Mesendoderm (in vitro differentiated cells): ENCODE data around the gene U2SURP.

Source experiments
- DNase-seq: peaks from one replicate; pipeline ENCODE4 v3.0.0; 2013
- H2AK5ac ChIP-seq: 2 replicates; pipeline ENCODE4 v1.6.1; 2013; ENCODE audit warnings: low read length, inconsistent platforms
- H2BK120ac ChIP-seq: 2 replicates; pipeline ENCODE4 v1.6.1; 2013; ENCODE audit warnings: low read depth, mild to moderate bottlenecking, low read length, moderate library complexity, mixed read lengths
- H2BK15ac ChIP-seq: replicated peaks from 2 replicates; pipeline ENCODE4 v1.6.1; 2013; ENCODE audit warnings: low read depth, mild to moderate bottlenecking, moderate library complexity
- H2BK5ac ChIP-seq: 2 replicates; pipeline ENCODE4 v1.6.1; 2013; ENCODE audit warnings: low read length, inconsistent platforms
- H3K18ac ChIP-seq: 2 replicates; pipeline ENCODE4 v1.6.1; 2013; ENCODE audit warnings: mild to moderate bottlenecking, low read length, mixed read lengths
- H3K23ac ChIP-seq: one replicate; pipeline ENCODE4 v1.6.1; 2013; ENCODE audit warnings: low read length
- H3K27ac ChIP-seq: 2 replicates; pipeline ENCODE4 v1.5.1; 2013; ENCODE audit warnings: low read depth, mild to moderate bottlenecking, inconsistent platforms, low read length, moderate library complexity
- H3K27me3 ChIP-seq: 2 replicates; pipeline ENCODE4 v1.6.1; 2013; ENCODE audit warnings: low read length, control low read depth, mild to moderate bottlenecking, inconsistent platforms; ENCODE audit not compliant: insufficient read depth, poor library complexity
- H3K36me3 ChIP-seq: 2 replicates; pipeline ENCODE4 v1.6.1; 2013; ENCODE audit warnings: low read length, inconsistent platforms; ENCODE audit not compliant: control insufficient read depth, insufficient read depth
- H3K4ac ChIP-seq: one replicate; pipeline ENCODE4 v1.6.1; 2013; ENCODE audit warnings: low read depth, mild to moderate bottlenecking, low read length, moderate library complexity
- H3K4me1 ChIP-seq: 2 replicates; pipeline ENCODE4 v1.6.1; 2013; ENCODE audit warnings: low read depth, low read length, inconsistent platforms; ENCODE audit not compliant: control insufficient read depth
- H3K4me2 ChIP-seq: 2 replicates; pipeline ENCODE4 v1.6.1; 2013; ENCODE audit warnings: low read length
- H3K4me3 ChIP-seq: 2 replicates; pipeline ENCODE4 v1.5.1; 2013; ENCODE audit warnings: mild to moderate bottlenecking, low read length
- H3K56ac ChIP-seq: one replicate; pipeline ENCODE4 v1.6.1; 2013; ENCODE audit warnings: low read length
- H3K79me1 ChIP-seq: 2 replicates; pipeline ENCODE4 v1.6.1; 2013; ENCODE audit warnings: low read length, inconsistent platforms
- H3K79me2 ChIP-seq: 2 replicates; pipeline ENCODE4 v1.6.1; 2013; ENCODE audit warnings: mild to moderate bottlenecking, low read length; ENCODE audit not compliant: control insufficient read depth, insufficient read depth
- H3K9ac ChIP-seq: 2 replicates; pipeline ENCODE4 v1.6.1; 2013; ENCODE audit warnings: low read length, inconsistent platforms
- H4K5ac ChIP-seq: one replicate; pipeline ENCODE4 v1.6.1; 2013; ENCODE audit warnings: low read length
- H4K8ac ChIP-seq: one replicate; pipeline ENCODE4 v1.6.1; 2013; ENCODE audit warnings: low read depth, mild to moderate bottlenecking, control low read depth, low read length, moderate library complexity
- WGBS: extraction: QIAGEN DNeasy Blood & Tissue Kit; methylation state at CpG from one replicate; pipeline ENCODE4 v1.1.7; 2013; ENCODE audit warnings: low lambda C conversion rate, missing lambda C conversion rate; ENCODE audit not compliant: insufficient coverage; ENCODE audit errors: extremely low coverage; 5-methylcytosine and 5-hydroxymethylcytosine counted together

The U2SURP gene

DNA sequence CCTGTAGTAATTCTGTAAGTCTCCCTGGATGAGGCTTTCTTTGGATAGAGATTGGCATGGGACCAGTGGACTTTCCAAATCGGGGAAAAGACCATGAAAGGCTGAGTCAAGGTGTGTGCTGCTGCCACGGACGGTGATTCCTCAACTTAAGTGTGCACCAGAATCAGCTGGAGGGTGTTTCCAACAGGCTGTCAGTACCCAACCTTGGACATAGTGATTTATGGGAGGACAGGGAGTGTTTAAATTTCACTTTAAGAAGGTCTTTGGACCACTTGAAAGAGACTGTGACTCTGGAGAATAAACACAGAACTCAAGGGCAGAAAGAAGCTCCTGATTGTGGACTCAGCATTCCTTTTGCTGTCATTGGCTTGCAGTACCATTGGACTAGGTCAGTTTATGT, 97.8 kb downstream of the U2SURP start:
- Histone ChIP-seq H2BK120ac (no peak overlapping the region), H2BK5ac (no peak overlapping the region), H3K4me2 (no peak overlapping the region), H3K18ac (no peak overlapping the region), H3K79me1 (no peaks in the 10 kb centered on the region), H3K23ac (no peak overlapping the region), H4K5ac (no peak overlapping the region), H3K27me3 (no peaks in the 10 kb centered on the region), H3K4me1 (no peaks in the 10 kb centered on the region), H3K36me3 (no peaks in the 10 kb centered on the region), H2AK5ac (no peak overlapping the region), H3K56ac (no peak overlapping the region), H3K4ac (no peak overlapping the region), H3K4me3 (no peak overlapping the region), H3K79me2 (no peaks in the 10 kb centered on the region), H2BK15ac (no peak overlapping the region), H3K9ac (no peak overlapping the region), H4K8ac (no peak overlapping the region), H3K27ac (no peak overlapping the region)
- WGBS = no CpG with 5 or more reads among the region's 3 CpGs
- no peak for DNase-seq

DNA sequence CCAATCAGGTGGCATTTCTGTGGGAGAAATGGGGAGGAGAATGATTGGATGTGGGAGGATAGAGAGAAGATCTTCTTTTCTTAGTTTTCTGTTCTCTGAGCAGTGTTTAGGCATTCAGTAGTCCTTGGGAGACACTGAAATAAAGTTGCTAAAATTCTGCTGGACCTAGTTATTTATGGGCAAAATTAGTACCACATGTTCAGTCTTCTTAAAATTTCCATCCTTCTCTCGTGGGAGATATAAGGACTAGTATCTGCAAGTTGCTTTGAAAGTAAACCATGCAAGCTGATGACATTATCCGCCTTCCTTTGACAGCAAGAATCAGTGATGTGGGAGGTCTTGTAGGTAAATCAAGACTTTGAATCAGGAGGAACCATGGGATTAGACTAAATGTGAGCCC, 98.3 kb downstream of the U2SURP start:
- Histone ChIP-seq H3K4ac (no peak overlapping the region), H3K27ac (no peak overlapping the region), H3K4me3 (no peak overlapping the region), H2BK120ac (no peak overlapping the region), H3K79me2 (no peaks in the 10 kb centered on the region), H2AK5ac (no peak overlapping the region), H3K23ac (no peak overlapping the region), H3K4me1 (no peaks in the 10 kb centered on the region), H4K8ac (no peak overlapping the region), H3K18ac (no peak overlapping the region), H3K36me3 (no peaks in the 10 kb centered on the region), H3K4me2 (no peak overlapping the region), H3K79me1 (no peaks in the 10 kb centered on the region), H4K5ac (no peak overlapping the region), H3K56ac (no peak overlapping the region), H2BK5ac (no peak overlapping the region), H2BK15ac (no peak overlapping the region), H3K9ac (no peak overlapping the region), H3K27me3 (no peaks in the 10 kb centered on the region)
- DNase-seq = no peak
- no CpG with 5 or more reads among the region's 2 CpGs for WGBS

DNA sequence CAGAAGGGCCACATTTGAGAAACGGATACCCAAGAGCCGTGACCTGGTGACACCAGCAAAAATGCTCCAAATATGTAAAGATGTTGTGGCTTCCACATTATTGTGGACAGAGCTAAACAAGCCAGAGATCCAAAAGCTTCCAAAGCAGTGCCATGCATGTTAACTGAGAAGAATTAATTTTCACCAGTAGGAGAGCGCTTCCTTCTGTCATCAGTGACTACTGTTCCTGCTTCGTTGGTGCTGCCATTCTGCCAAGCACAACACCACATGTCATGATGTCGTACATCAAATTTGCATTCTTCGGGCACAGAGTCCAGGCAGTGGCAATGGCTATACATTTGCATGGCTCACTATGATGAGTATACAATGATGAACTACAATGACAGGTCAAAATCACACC, 99.1 kb downstream of the U2SURP start:
- no peaks in the 10 kb centered on the region for H3K36me3 ChIP-seq
- no CpG with 5 or more reads among the region's 6 CpGs for WGBS
- DNase-seq = no peak
- no peak overlapping the region for H3K4ac ChIP-seq
- H3K23ac ChIP-seq = no peak overlapping the region
- H3K4me1 ChIP-seq = no peaks in the 10 kb centered on the region
- H3K79me2 ChIP-seq = no peaks in the 10 kb centered on the region
- H2BK120ac ChIP-seq = no peak overlapping the region
- no peak overlapping the region for H3K27ac ChIP-seq
- no peaks in the 10 kb centered on the region for H3K27me3 ChIP-seq
- no peaks in the 10 kb centered on the region for H3K79me1 ChIP-seq
- H3K18ac ChIP-seq = no peak overlapping the region
- H4K5ac ChIP-seq = no peak overlapping the region
- H3K4me2 ChIP-seq = no peak overlapping the region
- H3K56ac ChIP-seq = no peak overlapping the region
- no peak overlapping the region for H3K9ac ChIP-seq
- H3K4me3 ChIP-seq = no peak overlapping the region
- no peak overlapping the region for H2BK5ac ChIP-seq
- no peak overlapping the region for H2BK15ac ChIP-seq
- H2AK5ac ChIP-seq = no peak overlapping the region
- no peak overlapping the region for H4K8ac ChIP-seq

DNA sequence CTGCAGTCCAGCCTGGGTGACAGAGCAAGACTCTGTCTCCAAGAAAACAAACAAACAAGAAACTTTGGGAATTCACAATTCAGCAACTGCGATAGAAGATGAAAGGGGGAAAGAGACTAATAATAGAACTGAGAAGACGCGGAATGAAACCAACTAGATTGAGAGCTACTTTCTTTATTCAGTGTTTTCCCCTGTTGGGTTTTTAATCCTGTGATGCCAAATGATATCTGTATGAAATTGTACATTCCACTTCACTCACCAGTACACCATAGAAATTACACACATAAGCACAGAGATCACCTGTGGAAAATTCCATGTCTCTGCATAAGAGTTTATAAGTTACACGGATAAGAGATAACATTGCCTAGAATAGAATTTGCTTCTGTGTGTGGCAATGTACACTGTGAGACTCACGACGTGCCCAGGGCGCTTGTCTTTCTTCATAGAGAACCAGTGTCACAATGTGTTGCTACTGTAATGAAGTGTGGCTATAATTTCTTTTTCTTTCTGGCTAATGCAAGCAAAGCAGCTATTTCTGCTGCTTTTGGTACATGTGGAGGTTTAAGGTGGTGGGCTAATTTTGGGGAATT, 100.5 kb downstream of the U2SURP start:
- Histone ChIP-seq H2AK5ac (no peak overlapping the region), H3K36me3 (no peaks in the 10 kb centered on the region), H2BK120ac (no peak overlapping the region), H4K5ac (no peak overlapping the region), H3K27ac (no peak overlapping the region), H3K56ac (no peak overlapping the region), H2BK15ac (no peak overlapping the region), H3K27me3 (no peaks in the 10 kb centered on the region), H3K79me1 (no peaks in the 10 kb centered on the region), H3K4me3 (no peak overlapping the region), H4K8ac (no peak overlapping the region), H3K23ac (no peak overlapping the region), H3K4me1 (no peaks in the 10 kb centered on the region), H3K4ac (no peak overlapping the region), H3K9ac (no peak overlapping the region), H2BK5ac (no peak overlapping the region), H3K4me2 (no peak overlapping the region), H3K18ac (no peak overlapping the region), H3K79me2 (no peaks in the 10 kb centered on the region)
- DNase-seq = no peak
- no CpG with 5 or more reads among the region's 7 CpGs for WGBS

DNA sequence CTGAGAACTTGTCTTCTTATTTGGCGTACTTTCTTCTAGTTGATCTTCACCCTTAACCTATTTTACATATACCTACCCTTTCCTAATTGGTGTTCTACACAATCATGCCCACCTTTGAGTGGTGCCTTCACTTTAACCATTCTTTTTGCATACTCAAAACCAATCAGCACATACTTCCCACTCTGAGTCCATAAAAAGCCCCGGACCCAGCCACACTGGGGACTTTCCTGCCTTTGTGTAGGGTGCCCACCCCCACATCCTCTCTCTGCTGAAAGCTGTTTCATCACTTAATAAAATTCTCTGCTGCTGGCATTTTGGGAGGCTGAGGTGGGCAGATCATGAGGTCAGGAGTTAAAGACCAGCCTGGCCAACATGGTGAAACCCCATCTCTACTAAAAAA, 102.3 kb downstream of the U2SURP start:
- Histone ChIP-seq H3K23ac (no peak overlapping the region), H3K56ac (no peak overlapping the region), H2AK5ac (no peak overlapping the region), H3K4ac (no peak overlapping the region), H3K79me2 (no peaks in the 10 kb centered on the region), H2BK120ac (no peak overlapping the region), H3K27me3 (no peaks in the 10 kb centered on the region), H3K4me1 (no peaks in the 10 kb centered on the region), H3K27ac (no peak overlapping the region), H2BK5ac (no peak overlapping the region), H3K36me3 (no peaks in the 10 kb centered on the region), H2BK15ac (no peak overlapping the region), H3K79me1 (no peaks in the 10 kb centered on the region), H4K5ac (no peak overlapping the region), H3K4me3 (no peak overlapping the region), H3K18ac (no peak overlapping the region), H3K4me2 (no peak overlapping the region), H4K8ac (no peak overlapping the region), H3K9ac (no peak overlapping the region)
- WGBS = no CpG with 5 or more reads among the region's 2 CpGs
- no peak for DNase-seq

DNA sequence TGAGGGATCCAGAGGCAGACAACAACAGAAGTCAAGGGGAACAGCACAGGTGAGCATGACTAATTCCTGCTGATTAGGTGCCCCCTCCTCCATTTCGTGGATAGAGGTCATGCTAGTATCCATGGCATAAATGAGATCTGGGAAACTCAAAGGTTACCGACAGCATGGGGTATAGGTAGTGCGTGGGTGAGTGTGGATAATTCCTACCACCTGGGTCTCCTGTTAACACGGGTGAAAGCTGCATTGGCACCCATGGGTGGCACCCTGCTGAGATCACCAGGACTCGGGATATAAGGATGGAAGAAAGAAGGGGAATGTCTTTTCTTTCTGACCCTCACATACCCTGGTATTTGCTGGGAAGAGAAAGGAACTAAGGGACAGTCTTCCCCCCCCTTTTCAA, 103.8 kb downstream of the U2SURP start:
- no peak overlapping the region for H2BK120ac ChIP-seq
- H3K27ac ChIP-seq = no peak overlapping the region
- no peak overlapping the region for H2AK5ac ChIP-seq
- no peak overlapping the region for H4K5ac ChIP-seq
- H3K4me2 ChIP-seq = no peak overlapping the region
- no peak overlapping the region for H3K9ac ChIP-seq
- no peaks in the 10 kb centered on the region for H3K79me1 ChIP-seq
- H3K18ac ChIP-seq = no peak overlapping the region
- no peak overlapping the region for H2BK15ac ChIP-seq
- no peaks in the 10 kb centered on the region for H3K36me3 ChIP-seq
- H3K4me3 ChIP-seq = no peak overlapping the region
- WGBS = no CpG with 5 or more reads among the region's 5 CpGs
- H2BK5ac ChIP-seq = no peak overlapping the region
- no peak overlapping the region for H4K8ac ChIP-seq
- H3K23ac ChIP-seq = no peak overlapping the region
- no peak overlapping the region for H3K4ac ChIP-seq
- H3K79me2 ChIP-seq = no peaks in the 10 kb centered on the region
- no peak for DNase-seq
- no peaks in the 10 kb centered on the region for H3K4me1 ChIP-seq
- no peak overlapping the region for H3K56ac ChIP-seq
- H3K27me3 ChIP-seq = no peaks in the 10 kb centered on the region
